ENCODE results near the gene EFNB1.
"Not testable (repeated sequence)": the region's sequence is repeated elsewhere in the genome, so short reads cannot be mapped to it uniquely, and the experiment has no call there.

EFNB1 gene

GRCh38 chrX:68828740-68829581 is at the start of gene EFNB1:
Gene EFNB1 (plus strand): TSS chrX:68829021. CDS start chrX:68829777, 756 bp downstream.
- peak; percentile 88 for DNase-seq (ENCODE audit: low spot score)

- DNase-seq (ENCODE audit: low spot score), result not testable (repeated sequence)
These were observed 47.5 kb upstream of the EFNB1 start for GRCh38 chrX:68781295-68781694.

DNA sequence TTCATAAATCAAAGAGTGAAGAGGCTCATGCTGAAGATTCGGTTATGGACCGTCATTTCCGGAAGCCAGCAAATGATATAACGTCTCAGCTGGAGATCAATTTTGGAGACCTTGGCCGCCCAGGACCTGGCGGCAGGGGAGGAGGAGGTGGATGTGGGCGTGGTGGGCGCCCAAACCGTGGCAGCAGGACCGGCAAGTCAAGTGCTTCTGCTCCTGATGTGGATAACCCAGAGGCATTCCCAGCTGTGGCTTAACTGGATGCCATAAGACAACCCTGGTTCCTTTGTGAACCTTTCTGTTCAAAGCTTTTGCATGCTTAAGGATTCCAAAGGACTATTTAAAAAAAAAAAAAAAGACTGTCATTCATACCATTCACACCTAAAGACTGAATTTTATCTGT is 44.0 kb upstream of the EFNB1 start:
- DNase-seq (ENCODE audit: low spot score), result no peak

DNA sequence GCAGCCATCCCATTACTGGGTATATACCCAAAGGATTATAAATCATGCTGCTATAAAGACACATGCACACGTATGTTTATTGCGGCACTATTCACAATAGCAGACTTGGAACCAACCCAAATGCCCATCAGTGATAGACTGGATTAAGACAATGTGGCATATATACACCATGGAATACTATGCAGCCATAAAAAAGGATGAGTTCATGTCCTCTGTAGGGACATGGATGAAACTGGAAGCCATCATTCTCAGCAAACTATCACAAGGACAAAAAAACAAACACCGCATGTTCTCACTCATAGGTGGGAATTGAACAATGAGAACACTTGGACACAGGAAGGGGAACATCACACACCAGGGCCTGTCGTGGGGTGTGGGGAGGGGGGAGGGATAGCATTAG is 42.2 kb upstream of the EFNB1 start:
- not testable (repeated sequence) for DNase-seq (ENCODE audit: low spot score)

DNA sequence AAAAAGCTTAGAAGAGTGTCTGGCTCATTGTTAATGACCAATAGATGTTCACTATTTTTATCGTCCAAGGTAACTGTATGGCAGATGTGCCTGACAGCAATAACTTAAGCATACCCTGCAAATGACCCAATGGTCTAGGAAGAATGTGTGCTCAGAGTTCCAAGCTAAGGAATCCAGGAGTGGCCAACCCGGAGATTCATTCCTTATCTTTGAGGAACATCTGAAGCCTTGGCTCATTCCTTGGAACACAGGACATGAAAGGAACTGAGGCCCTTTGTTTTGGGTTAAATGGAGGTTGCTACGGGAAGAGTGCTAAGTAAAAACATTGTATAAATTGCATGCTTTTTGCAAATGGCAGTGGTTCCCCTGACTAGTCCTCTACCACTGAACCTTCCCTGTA is 38.9 kb upstream of the EFNB1 start:
- no peak for DNase-seq (ENCODE audit: low spot score)

- DNase-seq (ENCODE audit: low spot score), result no peak
These were observed 36.7 kb upstream of the EFNB1 start for GRCh38 chrX:68792083-68792482.

GRCh38 chrX:68794461-68794860 is 34.4 kb upstream of the EFNB1 start:
- DNase-seq (ENCODE audit: low spot score), result no peak

- no peak for DNase-seq (ENCODE audit: low spot score)
These were observed 33.1 kb upstream of the EFNB1 start for GRCh38 chrX:68795741-68796140.

- DNase-seq (ENCODE audit: low spot score), result not testable (repeated sequence)
These were observed 30.4 kb upstream of the EFNB1 start for GRCh38 chrX:68798400-68798799.

DNA sequence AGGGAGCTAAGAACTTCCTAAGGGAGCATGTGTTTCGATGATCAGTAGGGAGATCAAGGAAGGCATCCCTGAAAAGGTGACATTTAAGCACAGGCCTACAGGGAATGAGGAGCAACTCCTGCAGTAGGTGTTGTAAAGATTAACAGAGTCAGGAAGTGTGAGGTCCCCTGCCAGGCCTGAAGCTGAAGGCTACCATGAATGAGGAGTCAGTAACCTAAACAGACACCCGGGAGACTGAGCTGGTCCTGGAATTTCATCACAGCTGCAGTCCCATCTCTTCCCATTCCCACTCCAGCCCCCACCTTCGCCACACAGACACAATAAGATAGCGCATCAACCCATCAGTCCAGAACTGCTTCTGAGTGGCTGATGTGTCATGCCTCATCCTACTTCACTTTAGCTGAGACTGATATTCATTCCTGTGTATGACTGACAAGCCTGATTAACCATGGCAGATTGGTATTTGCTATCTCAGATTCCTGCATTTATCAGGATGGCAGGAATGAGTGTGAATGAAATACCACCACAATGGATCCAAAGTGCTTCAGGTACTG is 27.0 kb upstream of the EFNB1 start:
- no peak for DNase-seq (ENCODE audit: low spot score)

DNA sequence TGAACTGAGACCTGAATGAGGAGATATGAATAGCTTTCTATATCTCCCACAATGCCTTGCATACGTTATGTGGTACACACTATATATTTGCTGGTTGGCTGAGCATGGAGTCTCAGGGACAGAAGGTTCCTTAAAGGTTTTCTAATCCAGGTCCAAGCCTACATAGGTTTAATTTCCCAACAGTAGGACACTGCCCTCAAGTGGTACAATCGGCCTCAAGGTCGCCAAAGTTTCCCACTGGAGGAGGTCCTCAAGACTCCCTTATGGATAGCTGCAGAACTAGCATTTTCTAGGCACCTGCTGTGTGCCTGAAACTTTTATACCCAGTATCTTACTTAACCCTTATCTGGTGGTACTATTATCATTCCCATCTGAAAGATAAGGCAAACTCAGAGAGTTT is 21.0 kb upstream of the EFNB1 start:
- no peak for DNase-seq (ENCODE audit: low spot score)

DNA sequence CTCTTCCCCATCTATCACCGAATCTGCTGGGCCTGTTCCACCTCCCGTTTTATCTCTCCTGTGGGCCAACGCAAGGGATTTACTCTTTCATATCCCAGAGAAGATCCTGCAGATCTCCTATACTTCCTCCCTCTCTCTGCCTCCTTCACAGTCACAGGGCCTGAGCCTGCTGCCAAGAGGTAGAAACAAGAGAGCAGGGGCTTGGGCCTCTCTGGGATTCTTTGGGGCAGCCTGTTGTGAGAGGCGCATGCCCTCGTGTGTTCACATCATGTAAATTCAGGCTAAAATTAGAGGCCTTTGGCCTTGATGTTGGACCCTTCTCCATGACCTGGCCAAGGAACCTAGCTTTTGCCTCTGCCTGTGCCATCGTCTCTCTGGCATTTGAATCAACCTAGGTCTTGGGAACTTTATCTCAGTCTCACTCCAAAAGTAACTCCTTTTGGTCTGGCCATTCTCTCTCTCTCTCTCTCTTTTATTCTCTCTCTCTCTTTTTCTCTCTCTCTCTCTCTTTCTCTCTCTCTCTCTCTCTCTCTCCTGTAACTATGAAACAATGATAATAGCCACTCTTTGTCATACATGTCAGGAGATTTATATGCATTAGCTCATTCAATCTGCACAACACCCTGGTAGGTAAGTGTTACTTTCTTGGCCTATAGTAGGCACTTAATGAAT is 20.0 kb upstream of the EFNB1 start:
- no peak for DNase-seq (ENCODE audit: low spot score)

DNA sequence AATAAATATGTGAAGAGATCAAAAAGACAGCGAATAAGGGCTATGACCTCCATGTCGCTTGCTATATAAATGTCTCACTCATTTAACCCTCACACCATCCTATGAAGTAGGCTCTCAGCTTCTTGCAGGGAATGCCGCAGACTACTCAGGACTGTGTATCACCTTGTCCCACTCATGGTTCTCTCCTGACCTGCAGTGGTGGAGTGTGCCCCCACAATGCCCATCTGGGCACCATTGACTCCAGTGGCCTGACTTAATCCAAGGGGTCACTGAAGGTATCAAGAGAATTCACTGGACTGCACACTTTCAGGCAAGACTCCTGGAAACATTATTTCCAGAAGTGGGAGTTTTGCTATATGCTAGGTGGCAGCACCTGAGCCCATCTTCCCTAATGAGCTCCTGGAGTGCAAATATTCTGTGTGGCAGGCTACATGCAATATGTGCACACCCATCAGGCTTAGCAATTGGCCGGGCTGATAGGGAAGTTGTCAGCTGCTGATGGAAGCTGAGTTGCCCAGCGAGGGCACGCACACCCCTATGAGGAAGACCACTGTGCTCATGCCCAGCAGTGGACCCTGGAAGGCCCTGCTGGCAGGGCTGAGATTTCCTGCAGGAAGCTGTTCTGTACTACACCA is 8.2 kb upstream of the EFNB1 start:
- no peak for DNase-seq (ENCODE audit: low spot score)

- no peak for DNase-seq (ENCODE audit: low spot score)
These were observed 7.2 kb upstream of the EFNB1 start for GRCh38 chrX:68821616-68822015.

GRCh38 chrX:68822641-68823410 is 6.0 kb upstream of the EFNB1 start:
- no peak for DNase-seq (ENCODE audit: low spot score)

DNA sequence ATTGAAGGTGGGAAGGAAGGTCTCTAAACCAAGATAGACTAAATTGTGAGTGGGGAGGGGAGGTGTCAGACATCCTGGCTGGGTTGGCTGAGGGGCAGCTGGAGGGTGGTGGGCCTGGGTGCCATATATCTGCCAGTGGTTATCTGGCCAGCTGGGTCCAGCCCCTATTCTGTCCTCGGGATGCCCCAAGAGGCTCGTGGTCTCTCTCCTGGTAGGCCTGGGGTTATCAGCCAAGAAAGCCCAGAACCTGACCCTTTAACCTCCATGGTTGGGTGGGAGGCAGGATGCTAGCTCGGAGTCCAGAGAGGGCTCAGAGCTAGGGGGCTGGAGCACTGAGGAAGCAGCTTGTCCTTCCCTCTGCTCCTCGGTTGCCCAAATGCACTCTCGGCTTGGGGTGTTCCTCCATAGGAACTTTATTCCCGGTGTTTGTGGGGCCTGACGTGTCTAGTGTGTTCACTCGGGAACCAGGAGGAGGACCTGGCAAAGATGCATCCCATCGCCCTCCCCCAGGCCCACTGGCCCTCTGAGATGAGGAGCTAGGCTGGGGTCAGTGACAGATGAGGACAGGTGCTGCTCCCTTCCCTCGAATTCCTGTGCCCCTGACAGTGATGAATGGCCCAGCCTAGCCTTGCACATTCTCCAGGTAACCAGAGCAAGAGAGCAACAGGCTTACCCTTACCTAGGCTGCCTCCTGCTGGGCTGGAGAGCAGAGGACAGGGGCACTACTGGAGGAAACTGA is 5.2 kb upstream of the EFNB1 start:
- DNase-seq (ENCODE audit: low spot score), result no peak

DNA sequence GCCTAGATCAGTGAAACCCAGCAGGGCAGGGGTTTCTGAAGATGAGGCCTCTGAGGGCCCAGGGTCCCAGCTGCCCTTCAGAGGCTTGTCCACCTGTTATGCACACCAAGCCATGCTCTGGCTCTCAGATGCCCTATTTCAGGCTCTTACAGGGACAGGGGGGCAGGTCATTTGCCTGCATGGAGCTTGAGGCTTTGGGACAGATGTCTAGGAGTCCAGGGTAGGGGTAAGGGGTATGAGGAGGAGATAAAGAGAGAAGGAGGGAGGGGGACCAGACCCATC is 4.7 kb upstream of the EFNB1 start:
- no peak for DNase-seq (ENCODE audit: low spot score)

- no peak for DNase-seq (ENCODE audit: low spot score)
These were observed 4.2 kb upstream of the EFNB1 start for GRCh38 chrX:68824565-68825125.

- DNase-seq (ENCODE audit: low spot score), result no peak
These were observed 2.5 kb upstream of the EFNB1 start for GRCh38 chrX:68826113-68826980.

GRCh38 chrX:68827256-68827655 is 1.6 kb upstream of the EFNB1 start:
- no peak for DNase-seq (ENCODE audit: low spot score)
